IMR-90 (cell line): ENCODE data around the gene CNOT2. TPM values are rescaled to one million over a fixed set of nuclear protein-coding genes. Genes with fewer than 3 reads are reported as not detected.

Source experiments
- ATAC-seq: fragments of 200-7000 bp; cut with Tn5 transposase; 2 replicates; pipeline ENCODE4 v1.9.1; 2020; ENCODE audit warnings: low read depth, mild to moderate bottlenecking, moderate library complexity
- BruUV-seq: library from RNA; stranded (reverse); fragments of 400-500 nt; replicated peaks from 2 replicates; lab custom pipeline; 2021; lab: Mats Ljungman, UMichigan
- CTCF ChIA-PET: fragments of 300-600 bp; formaldehyde crosslinking; extraction: SDS; loops from one replicate; lab custom pipeline; 2021; ENCODE audit warnings: antibody characterized with exemption; lab: Yijun Ruan, JAX
- POLR2A ChIA-PET: fragments of 300-600 bp; sonication (Branson Sonifier 250); formaldehyde crosslinking; loops from one replicate; lab custom pipeline; 2022; ENCODE audit warnings: antibody characterized with exemption; ENCODE audit not compliant: unreplicated experiment; lab: Charles Lee
- DNase-seq: peaks from one replicate; pipeline ENCODE4 v3.0.0; 2013
- H2AFZ ChIP-seq: replicated peaks from 2 replicates; pipeline ENCODE3; 2013; ENCODE audit warnings: low read length, mild to moderate bottlenecking; ENCODE audit not compliant: poor library complexity
- H2AK5ac ChIP-seq: 2 replicates; pipeline ENCODE4 v1.6.1; 2013; ENCODE audit warnings: low read depth, low read length, inconsistent platforms
- H2AK9ac ChIP-seq: replicated peaks from 2 replicates; pipeline ENCODE3; 2013; ENCODE audit warnings: mild to moderate bottlenecking, low read depth, low read length, moderate library complexity; ENCODE audit not compliant: poor library complexity
- H2BK120ac ChIP-seq: 2 replicates; pipeline ENCODE4 v1.6.1; 2013; ENCODE audit warnings: low read depth, low read length, inconsistent platforms
- H2BK15ac ChIP-seq: 3 replicates; pipeline ENCODE4 v1.6.1; 2013; ENCODE audit warnings: low read depth, low read length, inconsistent platforms
- H2BK20ac ChIP-seq: 2 replicates; pipeline ENCODE4 v1.6.1; 2013; ENCODE audit warnings: low read depth, mild to moderate bottlenecking, inconsistent platforms, low read length, moderate library complexity
- H2BK5ac ChIP-seq: 2 replicates; pipeline ENCODE4 v1.6.1; 2013; ENCODE audit warnings: mild to moderate bottlenecking, low read depth, low read length, inconsistent platforms; ENCODE audit not compliant: poor library complexity, severe bottlenecking
- H3K14ac ChIP-seq: replicated peaks from 2 replicates; pipeline ENCODE4 v1.6.1; 2013; ENCODE audit warnings: low read depth, low read length, inconsistent platforms
- H3K18ac ChIP-seq: 2 replicates; pipeline ENCODE4 v1.6.1; 2013; ENCODE audit warnings: low read depth, low read length, control low read depth
- H3K23ac ChIP-seq: 2 replicates; pipeline ENCODE4 v1.6.1; 2013; ENCODE audit warnings: low read depth, low read length, inconsistent platforms
- H3K27ac ChIP-seq: 2 replicates; pipeline ENCODE4 v1.5.1; 2013; ENCODE audit warnings: mild to moderate bottlenecking, control low read depth, low read length; ENCODE audit not compliant: insufficient read depth
- H3K27me3 ChIP-seq: 2 replicates; pipeline ENCODE4 v1.6.1; 2013; ENCODE audit warnings: low read length; ENCODE audit not compliant: control insufficient read depth, insufficient read depth
- H3K36me3 ChIP-seq: 2 replicates; pipeline ENCODE4 v1.6.1; 2013; ENCODE audit warnings: low read length, mixed read lengths; ENCODE audit not compliant: control insufficient read depth, insufficient read depth
- H3K4ac ChIP-seq: 2 replicates; pipeline ENCODE4 v1.6.1; 2013; ENCODE audit warnings: low read depth, low read length, inconsistent platforms
- H3K4me1 ChIP-seq: 2 replicates; pipeline ENCODE4 v1.6.1; 2013; ENCODE audit warnings: low read length, mixed read lengths; ENCODE audit not compliant: control insufficient read depth, insufficient read depth
- H3K4me2 ChIP-seq: 2 replicates; pipeline ENCODE4 v1.6.1; 2013; ENCODE audit warnings: low read depth, mild to moderate bottlenecking, control low read depth, low read length, moderate library complexity
- H3K4me3 ChIP-seq: 2 replicates; pipeline ENCODE4 v1.5.1; 2013; ENCODE audit warnings: low read depth, mild to moderate bottlenecking, control low read depth, low read length, moderate library complexity; ENCODE audit not compliant: insufficient read depth
- H3K56ac ChIP-seq: 2 replicates; pipeline ENCODE4 v1.6.1; 2013; ENCODE audit warnings: low read length, inconsistent platforms; ENCODE audit not compliant: insufficient read depth; ENCODE audit errors: extremely low read depth
- H3K79me1 ChIP-seq, 2 experiments: 2 replicates each; pipeline ENCODE4 v1.6.1; 2013; ENCODE audit warnings: low read length in 2 of 2, inconsistent platforms in 1 of 2, low read depth in 1 of 2
- H3K9ac ChIP-seq: 2 replicates; pipeline ENCODE4 v1.6.1; 2013; ENCODE audit warnings: low read depth, low read length, control low read depth
- H3K9me1 ChIP-seq: 2 replicates; pipeline ENCODE4 v1.6.1; 2013; ENCODE audit warnings: low read length, inconsistent platforms; ENCODE audit not compliant: insufficient read depth
- H3K9me3 ChIP-seq: 2 replicates; pipeline ENCODE4 v1.6.1; 2013; ENCODE audit warnings: low read length; ENCODE audit not compliant: control insufficient read depth, insufficient read depth
- H4K20me1 ChIP-seq: 2 replicates; pipeline ENCODE4 v1.6.1; 2013; ENCODE audit warnings: low read length, inconsistent platforms; ENCODE audit not compliant: insufficient read depth
- H4K5ac ChIP-seq: 2 replicates; pipeline ENCODE4 v1.6.1; 2013; ENCODE audit warnings: mild to moderate bottlenecking, low read depth, low read length, control low read depth
- H4K8ac ChIP-seq, 2 experiments: 2 replicates each; pipeline ENCODE4 v1.6.1; 2013; ENCODE audit warnings: low read depth in 2 of 2, low read length in 2 of 2, control low read depth in 1 of 2, inconsistent platforms in 1 of 2
- H4K91ac ChIP-seq: 2 replicates; pipeline ENCODE4 v1.6.1; 2013; ENCODE audit warnings: low read depth, low read length, inconsistent platforms; ENCODE audit not compliant: insufficient read depth
- BHLHE40 ChIP-seq: fragments of 150-350 bp; IDR thresholded peaks from 2 replicates; pipeline ENCODE4 v1.6.1; 2016; ENCODE audit warnings: mild to moderate bottlenecking, low read depth, low read length
- CEBPB ChIP-seq: IDR thresholded peaks from 2 replicates; pipeline ENCODE4 v1.6.1; 2012; ENCODE audit warnings: low read depth, low read length, improper control_type of control experiment
- CHD1 ChIP-seq: IDR thresholded peaks from 2 replicates; pipeline ENCODE4 v1.6.1; 2012; ENCODE audit warnings: low read depth, low read length, improper control_type of control experiment
- CTCF ChIP-seq: conservative IDR thresholded peaks from 2 replicates; pipeline ENCODE4 v1.5.1; 2012; ENCODE audit warnings: mild to moderate bottlenecking, low read depth, low read length, improper control_type of control experiment
- ELK1 ChIP-seq: fragments of 150-350 bp; IDR thresholded peaks from 2 replicates; pipeline ENCODE4 v1.6.1; 2016; ENCODE audit warnings: low read depth, mild to moderate bottlenecking, low read length, moderate library complexity, borderline replicate concordance
- MAFK ChIP-seq: IDR thresholded peaks from 2 replicates; pipeline ENCODE4 v1.6.1; 2012; ENCODE audit warnings: low read depth, low read length, improper control_type of control experiment
- MXI1 ChIP-seq: IDR thresholded peaks from 2 replicates; pipeline ENCODE4 v1.6.1; 2012; ENCODE audit warnings: low read depth, mild to moderate bottlenecking, low read length, moderate library complexity, borderline replicate concordance
- NFE2L2 ChIP-seq: fragments of 150-350 bp; IDR thresholded peaks from 2 replicates; pipeline ENCODE4 v1.6.1; 2016; ENCODE audit warnings: low read depth, mild to moderate bottlenecking, low read length
- POLR2A ChIP-seq: IDR thresholded peaks from 2 replicates; pipeline ENCODE4 v1.6.1; 2012; ENCODE audit warnings: mild to moderate bottlenecking, low read depth, low read length
- RAD21 ChIP-seq: IDR thresholded peaks from 2 replicates; pipeline ENCODE4 v1.6.1; 2012; ENCODE audit warnings: low read length, improper control_type of control experiment
- RCOR1 ChIP-seq: IDR thresholded peaks from 2 replicates; pipeline ENCODE4 v1.6.1; 2012; ENCODE audit warnings: mild to moderate bottlenecking, low read length, improper control_type of control experiment; ENCODE audit not compliant: insufficient replicate concordance
- SMC3 ChIP-seq: fragments of 150-350 bp; IDR thresholded peaks from 2 replicates; pipeline ENCODE4 v1.6.1; 2016; ENCODE audit warnings: low read depth, mild to moderate bottlenecking, antibody characterized with exemption, low read length, moderate library complexity
- dilution Hi-C: fragments of 300-500 bp; cut with HindIII; formaldehyde crosslinking; loops from one replicate; pipeline ENCODE4 v1.14.3; 2018; ENCODE audit warnings: low sequenced_read_pairs; ENCODE audit not compliant: unreplicated experiment
- in situ Hi-C: fragments of 300-500 bp; cut with MboI; formaldehyde crosslinking; loops from 3 replicates; pipeline ENCODE4 v1.14.3; 2019; ENCODE audit warnings: low sequenced_read_pairs, inconsistent platforms, mixed read lengths
- intact Hi-C: fragments of 100-400 bp; cut with micrococcal nuclease; formaldehyde crosslinking; loops from 2 replicates; pipeline ENCODE4 v1.10.0; 2022
- polyA plus RNA-seq, 3 experiments: library from polyadenylated mRNA; depleted of rRNA; stranded (reverse); fragments of >200 nt; gene quantifications; 2 replicates each; pipeline ENCODE4 v1.2.3, GENCODE V29; 2012; ENCODE audit warnings: low replicate concordance in 1 of 3
- total RNA-seq: library from RNA; depleted of rRNA; stranded (reverse); fragments of >200 nt; gene quantifications from 2 replicates; pipeline ENCODE4 v1.2.3, GENCODE V29; 2012

The CNOT2 gene
- total and polyA plus RNA-seq, 2 of the 4 experiments (the other 2 are of a cell fraction), result 63.4 to 159 TPM

GRCh38 chr12:70194076-70194475 lies 49.2 kb upstream of the CNOT2 start:
- Histone ChIP-seq H3K56ac (no peak overlapping the region), H2BK120ac (no peak overlapping the region), H4K8ac (no peak overlapping the region), H2BK20ac (no peak overlapping the region), H2AK9ac (no peak overlapping the region), H2AFZ (no peak overlapping the region), H2BK5ac (no peak overlapping the region), H3K4me3 (no peak overlapping the region), H3K18ac (no peak overlapping the region), H4K91ac (no peak overlapping the region), H3K36me3 (no peaks in the 10 kb centered on the region), H3K27ac (no peak overlapping the region), H3K9me3 (no peaks in the 10 kb centered on the region), H3K14ac (no peak overlapping the region), H3K27me3 (no peaks in the 10 kb centered on the region), H3K23ac (no peak overlapping the region), H4K5ac (no peak overlapping the region), H3K4me1 (no peaks in the 10 kb centered on the region; the same call in 1 of the 2 replicates), H3K9me1 (no peaks in the 10 kb centered on the region), H3K79me1 (no peaks in the 10 kb centered on the region), H2BK15ac (no peak overlapping the region), H3K4ac (no peak overlapping the region), H2AK5ac (no peak overlapping the region), H3K9ac (no peak overlapping the region), H4K20me1 (no peaks in the 10 kb centered on the region), H3K4me2 (no peak overlapping the region)
- intact Hi-C loops (loop anchor here (10.0 kb wide), 1 partner anchor 381 kb away; no protein-coding TSS in a partner anchor), in situ Hi-C loops (no loop called here), dilution Hi-C loops (no loop called here)
- no peak for DNase-seq
- no peak for TF ChIP-seq NFE2L2
- no peak for TF ChIP-seq MAFK
- TF ChIP-seq MXI1, result no peak
- TF ChIP-seq RAD21, result no peak
- no peak for TF ChIP-seq POLR2A
- no peak for TF ChIP-seq SMC3
- no peak for TF ChIP-seq CHD1
- TF ChIP-seq RCOR1, result no peak
- TF ChIP-seq CEBPB, result no peak
- TF ChIP-seq ELK1, result no peak
- no peak for TF ChIP-seq BHLHE40
- TF ChIP-seq CTCF, result no peak
- CTCF ChIA-PET, result interaction anchor here (0.5 kb wide), 1 partner anchor 502 kb away, joined by 4 read pairs; no protein-coding TSS in a partner anchor
- POLR2A ChIA-PET, result no interaction called here
- no TSS peak for BruUV-seq
- ATAC-seq, result no peak
